NT2/D1 (cell line): ENCODE measurements around the gene SLC2A6.

Experiments used
- YY1 ChIP-seq: IDR thresholded peaks from 2 replicates; pipeline ENCODE4 v1.6.1; 2011; ENCODE audit not compliant: insufficient read length, insufficient read depth
- ZNF274 ChIP-seq: IDR thresholded peaks from 2 replicates; pipeline ENCODE4 v1.6.1; 2011; ENCODE audit warnings: mild to moderate bottlenecking, low read depth, low read length

GRCh38 chr9:133456409-133456808 lies 22.5 kb downstream of the SLC2A6 start:
- TF ChIP-seq ZNF274, result no peak
- no peak for TF ChIP-seq YY1
